KOPT-K1 (cell line): Measurements from ENCODE around the gene LLGL2.
"Not testable (repeated sequence)": the region's sequence is repeated elsewhere in the genome, so short reads cannot be mapped to it uniquely, and the experiment has no call there.

ENCODE experiments used
- H3K27ac ChIP-seq: fragments of 200-600 bp; sonication (generic); 2 replicates; pipeline ENCODE4 v1.5.1; 2016; ENCODE audit warnings: antibody characterized with exemption, mild to moderate bottlenecking, low read depth, low read length; ENCODE audit not compliant: poor library complexity, severe bottlenecking
- H3K36me3 ChIP-seq: fragments of 200-600 bp; sonication (generic); 2 replicates; pipeline ENCODE4 v1.5.1; 2017; ENCODE audit warnings: antibody characterized with exemption, mild to moderate bottlenecking, low read length, moderate library complexity; ENCODE audit not compliant: insufficient read depth
- H3K9me3 ChIP-seq: fragments of 200-600 bp; sonication (generic); 2 replicates; pipeline ENCODE4 v1.5.1; 2017; ENCODE audit warnings: antibody characterized with exemption, low read length, mild to moderate bottlenecking; ENCODE audit not compliant: insufficient read depth, poor library complexity, severe bottlenecking

The LLGL2 gene

GRCh38 chr17:75520413-75520812, 5.1 kb upstream of the LLGL2 start:
- H3K9me3 ChIP-seq, H3K27ac ChIP-seq: not testable (repeated sequence)
- H3K36me3 ChIP-seq, result peaks cover 63% of the 10 kb centered on the region

GRCh38 chr17:75521290-75521689, 4.2 kb upstream of the LLGL2 start:
- no peak overlapping the region for H3K27ac ChIP-seq
- H3K36me3 ChIP-seq, result peaks cover 67% of the 10 kb centered on the region
- H3K9me3 ChIP-seq, result no peaks in the 10 kb centered on the region

GRCh38 chr17:75521951-75522727, 3.4 kb upstream of the LLGL2 start:
- Histone ChIP-seq H3K36me3 (peaks cover 71% of the 10 kb centered on the region), H3K9me3 (no peaks in the 10 kb centered on the region), H3K27ac (no peak overlapping the region)

GRCh38 chr17:75523647-75524046, 1.9 kb upstream of the LLGL2 start:
- Histone ChIP-seq H3K27ac (no peak overlapping the region), H3K36me3 (peaks cover 71% of the 10 kb centered on the region), H3K9me3 (no peaks in the 10 kb centered on the region)

- no peaks in the 10 kb centered on the region for H3K9me3 ChIP-seq
- peaks cover 64% of the 10 kb centered on the region for H3K36me3 ChIP-seq
- no peak overlapping the region for H3K27ac ChIP-seq
Observed at GRCh38 chr17:75524269-75524969, 1.1 kb upstream of the LLGL2 start.

- peaks cover 49% of the 10 kb centered on the region for H3K36me3 ChIP-seq
- no peak overlapping the region for H3K27ac ChIP-seq
- H3K9me3 ChIP-seq, result no peaks in the 10 kb centered on the region
Observed at GRCh38 chr17:75525806-75526554, 483 bp downstream of the LLGL2 start.

- peaks cover 42% of the 10 kb centered on the region for H3K36me3 ChIP-seq
- no peak overlapping the region for H3K27ac ChIP-seq
- H3K9me3 ChIP-seq, result no peaks in the 10 kb centered on the region
Observed at GRCh38 chr17:75526555-75527270, 1.2 kb downstream of the LLGL2 start.

GRCh38 chr17:75530837-75531720, 5.6 kb downstream of the LLGL2 start:
- peaks cover 6% of the 10 kb centered on the region; the same call in 1 of the 2 replicates for H3K36me3 ChIP-seq
- H3K27ac ChIP-seq, result no peak overlapping the region
- no peaks in the 10 kb centered on the region for H3K9me3 ChIP-seq

GRCh38 chr17:75531721-75532072, 6.2 kb downstream of the LLGL2 start:
- Histone ChIP-seq H3K27ac (no peak overlapping the region), H3K9me3 (no peaks in the 10 kb centered on the region), H3K36me3 (0 out of 2 replicates have a peak, but pooled peaks cover under 1% of the 10 kb centered on the region)

GRCh38 chr17:75535119-75535537, 9.6 kb downstream of the LLGL2 start:
- peak overlapping the region; percentile 27 for H3K27ac ChIP-seq
- H3K9me3 ChIP-seq, result no peaks in the 10 kb centered on the region
- H3K36me3 ChIP-seq, result no peaks in the 10 kb centered on the region

GRCh38 chr17:75535871-75536270, 10.4 kb downstream of the LLGL2 start:
- H3K9me3 ChIP-seq, result no peaks in the 10 kb centered on the region
- H3K27ac ChIP-seq, result no peak overlapping the region
- H3K36me3 ChIP-seq, result no peaks in the 10 kb centered on the region

- Histone ChIP-seq H3K36me3 (no peaks in the 10 kb centered on the region), H3K9me3 (no peaks in the 10 kb centered on the region), H3K27ac (no peak overlapping the region)
Observed at GRCh38 chr17:75536366-75536765, 10.9 kb downstream of the LLGL2 start.

GRCh38 chr17:75539967-75540729, 14.7 kb downstream of the LLGL2 start:
- H3K36me3 ChIP-seq, result no peaks in the 10 kb centered on the region
- H3K9me3 ChIP-seq, result no peaks in the 10 kb centered on the region
- H3K27ac ChIP-seq, result no peak overlapping the region
